SK-N-MC (cell line): ENCODE measurements around the gene DSCAML1.

Source experiments
- EZH2 ChIP-seq: fragments of 200-600 bp; sonication (generic); IDR thresholded peaks from one replicate; pipeline ENCODE4 v1.6.1; 2017; ENCODE audit warnings: antibody characterized with exemption
- FOXP2 ChIP-seq: optimal IDR thresholded peaks from 2 replicates; pipeline ENCODE3; 2011; ENCODE audit warnings: mild to moderate bottlenecking, moderate library complexity; ENCODE audit not compliant: insufficient read depth; ENCODE audit errors: extremely low read length, control extremely low read depth
- POLR2AphosphoS5 ChIP-seq: IDR thresholded peaks from 2 replicates; pipeline ENCODE4 v1.6.1; 2012; ENCODE audit warnings: mild to moderate bottlenecking, low read depth, low read length, borderline replicate concordance

DNA sequence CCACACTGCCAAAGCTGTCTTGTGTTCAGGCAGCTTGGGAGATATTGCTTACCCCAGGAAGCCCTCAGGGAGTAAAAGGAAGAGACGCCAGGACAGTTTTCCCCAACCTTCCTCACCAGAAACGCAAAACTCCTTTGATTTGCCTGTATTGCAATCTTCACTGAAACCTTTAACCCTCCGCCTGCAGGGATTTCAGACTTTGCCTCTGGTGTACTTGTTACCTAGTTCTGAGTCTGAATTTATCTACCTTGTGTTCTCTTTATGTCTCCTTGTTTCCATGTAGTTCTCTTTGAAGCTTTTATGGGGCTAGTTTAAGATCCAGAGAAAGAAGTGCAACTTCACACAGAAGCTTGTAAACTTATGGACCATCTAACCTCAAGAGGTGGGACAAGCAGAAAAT lies 154.2 kb downstream of the DSCAML1 start:
- TF ChIP-seq POLR2AphosphoS5 (no peak), FOXP2 (no peak), EZH2 (no peak)
